Measurements from ENCODE around the gene HES1. TPM values are rescaled to one million over a fixed set of nuclear protein-coding genes. Genes with fewer than 3 reads are reported as not detected.

Gene HES1
- total and polyA plus RNA-seq, 10 of the 15 experiments (the other 5 are each of a cell fraction or from before 2014, with no cell fraction given), result 0.46 to 5.3 (median 2.3) TPM

DNA sequence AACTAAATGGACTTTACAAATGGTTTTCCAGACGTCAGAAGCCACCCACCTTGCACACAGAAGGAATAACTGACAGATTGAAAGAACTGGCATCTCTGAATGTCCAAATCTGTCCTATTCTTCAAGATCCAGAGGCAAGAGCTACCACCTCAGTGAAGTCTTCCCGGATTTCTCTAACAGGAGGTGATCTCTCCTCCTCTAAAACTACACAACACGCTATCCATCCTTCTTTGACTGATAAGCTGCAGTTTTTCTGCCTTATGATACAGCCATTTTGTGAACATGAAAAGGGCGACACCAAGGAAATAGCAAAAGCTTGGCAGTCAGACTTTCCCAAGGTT is 37.1 kb upstream of the HES1 start:
- POLR2A ChIA-PET, result no interaction called here
- H3K36me3 ChIP-seq (ENCODE audit: control insufficient read depth in 2 of 2, insufficient read depth in 2 of 2, low read length in 1 of 2), result no peaks in the 10 kb centered on the region
- H3K27me3 ChIP-seq (replicated peaks in 1 of 2; ENCODE audit: control insufficient read depth in 2 of 2, insufficient read depth in 2 of 2, low read length in 1 of 2), result peaks cover 2 to 6% of the 10 kb centered on the region in 2 experiments; a peak in 3 of 4 replicates
- no peaks in the 10 kb centered on the region for H3K9me3 ChIP-seq (replicated peaks; ENCODE audit: control insufficient read depth, insufficient read depth, low read length)
- WGBS (ENCODE audit: insufficient coverage, insufficient replicate concordance, low lambda C conversion rate, missing lambda C conversion rate), result 47% methylated on average over 4 of the region's 4 CpGs
- H2AFZ ChIP-seq (ENCODE audit: control insufficient read depth, low read depth, low read length), result no peak overlapping the region
- H3K79me2 ChIP-seq (ENCODE audit: control insufficient read depth, insufficient read depth, low read length), result no peaks in the 10 kb centered on the region
- H3K4me1 ChIP-seq (ENCODE audit: control insufficient read depth, insufficient read depth, low read length), result peaks cover 31% of the 10 kb centered on the region
- FAIRE-seq (no peak), DNase-seq (ENCODE audit: low read depth, low spot score) (no peak), ATAC-seq (no peak)
- no peak overlapping the region for H3K4me3 ChIP-seq
- TF ChIP-seq ZNF384 (IDR thresholded peaks at IDR 0.05; ENCODE audit: borderline replicate concordance, low read depth, low read length) (no peak), TBL1XR1 (IDR thresholded peaks at IDR 0.05; ENCODE audit: low read depth, low read length) (no peak), NR2C1 (IDR thresholded peaks at IDR 0.05) (no peak), ASH2L (IDR thresholded peaks at IDR 0.05; ENCODE audit: borderline replicate concordance, low read depth) (no peak), NR2F1 (conservative IDR thresholded peaks at IDR 0.05) (no peak), ZNF274 (IDR thresholded peaks at IDR 0.05; ENCODE audit: insufficient read depth, insufficient read length) (no peak), CEBPB (IDR thresholded peaks at IDR 0.05; ENCODE audit: borderline replicate concordance in 1 of 2, low read depth in 2 of 2, low read length in 2 of 2) (no peak), ATF7 (IDR thresholded peaks at IDR 0.05; ENCODE audit: low read depth) (no peak)
- TF ChIP-seq, protein P1, sequence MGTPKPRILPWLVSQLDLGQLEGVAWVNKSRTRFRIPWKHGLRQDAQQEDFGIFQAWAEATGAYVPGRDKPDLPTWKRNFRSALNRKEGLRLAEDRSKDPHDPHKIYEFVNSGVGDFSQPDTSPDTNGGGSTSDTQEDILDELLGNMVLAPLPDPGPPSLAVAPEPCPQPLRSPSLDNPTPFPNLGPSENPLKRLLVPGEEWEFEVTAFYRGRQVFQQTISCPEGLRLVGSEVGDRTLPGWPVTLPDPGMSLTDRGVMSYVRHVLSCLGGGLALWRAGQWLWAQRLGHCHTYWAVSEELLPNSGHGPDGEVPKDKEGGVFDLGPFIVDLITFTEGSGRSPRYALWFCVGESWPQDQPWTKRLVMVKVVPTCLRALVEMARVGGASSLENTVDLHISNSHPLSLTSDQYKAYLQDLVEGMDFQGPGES (IDR thresholded peaks at IDR 0.05), result no peak
- H3K4me2 ChIP-seq (ENCODE audit: control insufficient read depth, insufficient read depth), result no peak overlapping the region
- BruUV-seq (replicated peaks), result no TSS peak
- H3K27ac ChIP-seq (ENCODE audit: control insufficient read depth, insufficient read depth), result no peak overlapping the region
- intact Hi-C loops (cut with micrococcal nuclease; ENCODE audit: unreplicated experiment), result no loop called here
- H3K9ac ChIP-seq (ENCODE audit: control insufficient read depth, insufficient read depth, low read length), result no peak overlapping the region
- SMC1A ChIA-PET (ENCODE audit: uncharacterized antibody, unreplicated experiment), result interaction anchor here (0.9 to 1.5 kb wide), 4 partner anchors 13 to 32 kb away, joined by 3 to 4 read pairs (median 4); no protein-coding TSS in a partner anchor
- RAD21 ChIA-PET (ENCODE audit: unreplicated experiment), result interaction anchor here (0.6 kb wide), 1 partner anchor 14 kb away, joined by 3 read pairs; no protein-coding TSS in a partner anchor
- in situ Hi-C loops (cut with MboI), result no loop called here
- CTCF ChIA-PET, result interaction anchor here (0.8 kb wide), 1 partner anchor 38 kb away, joined by 4 read pairs; no protein-coding TSS in a partner anchor
- peaks cover 2% of the 10 kb centered on the region; the same call in 1 of the 2 replicates for H4K20me1 ChIP-seq (ENCODE audit: control insufficient read depth, insufficient read depth)

Measured in GM12878 (cell line).